Measurements from ENCODE around the gene CLEC18B.
"Not testable (repeated sequence)": the region's sequence is repeated elsewhere in the genome, so short reads cannot be mapped to it uniquely, and the experiment has no call there.

Gene CLEC18B

DNA sequence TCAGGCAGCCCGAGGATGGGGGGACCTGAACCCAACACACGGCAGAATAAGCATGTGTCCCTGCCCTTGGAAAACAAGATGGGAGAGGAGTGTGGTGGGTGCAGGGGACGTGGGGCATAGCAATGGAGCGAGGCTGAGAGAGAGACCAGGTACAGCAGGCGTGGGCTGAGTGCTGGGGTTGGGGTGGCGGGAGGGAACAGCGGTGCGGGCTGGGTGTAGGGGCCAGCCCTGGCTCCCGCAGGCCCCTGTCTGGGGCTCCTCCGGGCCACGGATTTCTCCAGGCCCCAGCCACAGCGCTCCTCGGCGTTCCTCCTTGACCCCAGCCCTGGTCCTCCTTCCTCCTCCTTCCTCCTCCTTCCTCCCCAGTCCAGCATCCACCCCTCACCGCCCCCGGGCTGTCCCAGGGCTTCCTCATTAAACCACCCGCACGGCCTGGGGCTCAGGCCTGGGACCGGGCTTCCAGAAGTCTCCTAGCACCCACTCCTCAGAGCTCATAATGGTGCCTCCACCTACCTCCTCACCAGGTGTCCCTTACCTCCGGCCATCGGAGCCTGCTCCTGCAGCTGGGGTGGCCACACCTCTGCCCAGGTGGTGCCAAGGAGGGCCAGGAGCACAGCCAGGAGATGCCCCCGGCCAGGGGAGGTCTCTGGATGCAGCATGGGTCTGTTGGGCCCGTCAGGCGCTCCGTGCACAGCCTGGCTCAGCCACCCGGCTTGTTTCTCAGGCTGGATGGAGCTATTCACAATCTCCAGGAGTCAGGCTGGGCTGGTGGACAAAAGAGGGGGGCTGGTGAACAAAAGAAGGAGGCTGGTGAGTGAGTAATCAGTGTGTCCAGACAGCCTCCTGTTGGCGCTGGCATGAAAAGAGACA, at the start of gene CLEC18B:
CLEC18B (minus strand) TSS at position 867 of the 870 bp plus-strand sequence; CDS start at position 659, 208 bp downstream.
- H3K27ac ChIP-seq: not testable (repeated sequence)

GRCh38 chr16:74469946-74470478, 48.7 kb upstream of the CLEC18B start:
- TF ChIP-seq ZFX (IDR thresholded peaks at IDR 0.05; ENCODE audit: borderline replicate concordance): no peak
- TF ChIP-seq, protein P1, sequence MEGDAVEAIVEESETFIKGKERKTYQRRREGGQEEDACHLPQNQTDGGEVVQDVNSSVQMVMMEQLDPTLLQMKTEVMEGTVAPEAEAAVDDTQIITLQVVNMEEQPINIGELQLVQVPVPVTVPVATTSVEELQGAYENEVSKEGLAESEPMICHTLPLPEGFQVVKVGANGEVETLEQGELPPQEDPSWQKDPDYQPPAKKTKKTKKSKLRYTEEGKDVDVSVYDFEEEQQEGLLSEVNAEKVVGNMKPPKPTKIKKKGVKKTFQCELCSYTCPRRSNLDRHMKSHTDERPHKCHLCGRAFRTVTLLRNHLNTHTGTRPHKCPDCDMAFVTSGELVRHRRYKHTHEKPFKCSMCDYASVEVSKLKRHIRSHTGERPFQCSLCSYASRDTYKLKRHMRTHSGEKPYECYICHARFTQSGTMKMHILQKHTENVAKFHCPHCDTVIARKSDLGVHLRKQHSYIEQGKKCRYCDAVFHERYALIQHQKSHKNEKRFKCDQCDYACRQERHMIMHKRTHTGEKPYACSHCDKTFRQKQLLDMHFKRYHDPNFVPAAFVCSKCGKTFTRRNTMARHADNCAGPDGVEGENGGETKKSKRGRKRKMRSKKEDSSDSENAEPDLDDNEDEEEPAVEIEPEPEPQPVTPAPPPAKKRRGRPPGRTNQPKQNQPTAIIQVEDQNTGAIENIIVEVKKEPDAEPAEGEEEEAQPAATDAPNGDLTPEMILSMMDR (IDR thresholded peaks at IDR 0.05): no peak

DNA sequence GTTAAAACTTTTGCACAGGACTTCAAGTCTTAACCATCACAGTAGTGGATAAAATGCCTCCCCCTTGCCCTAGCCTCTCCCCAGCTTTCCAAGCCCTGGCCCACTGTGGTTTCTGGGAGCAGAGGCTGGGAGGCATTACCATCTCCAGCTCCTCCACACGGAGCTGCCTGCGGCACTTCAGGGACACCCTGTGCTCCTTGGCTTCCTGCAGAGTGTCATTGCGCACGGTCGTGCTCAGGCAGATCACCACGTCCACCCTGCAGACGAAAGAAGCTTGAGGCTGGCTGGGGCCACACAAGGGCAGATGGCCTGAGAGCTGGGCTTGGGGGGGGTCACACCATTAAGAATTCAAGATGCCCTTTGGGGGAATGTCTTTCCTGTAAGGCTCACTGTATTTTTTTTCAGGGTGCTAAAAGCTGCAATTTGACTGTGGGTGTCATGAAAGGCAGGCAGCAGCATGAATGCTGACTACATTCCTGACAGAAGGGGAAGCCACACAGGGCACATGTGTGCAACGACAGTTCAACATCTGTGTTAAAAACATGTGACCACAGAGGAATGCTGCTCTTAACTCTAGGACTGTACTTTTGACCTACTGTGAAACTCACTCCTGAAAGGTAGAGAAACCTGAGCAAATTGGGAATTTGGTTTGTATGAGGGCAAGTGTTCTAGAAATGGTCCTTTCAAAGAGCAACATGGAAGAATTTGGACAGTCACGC, 47.7 kb upstream of the CLEC18B start:
- no peak overlapping the region for H3K27ac ChIP-seq

More at GRCh38 chr16:74469946-74470478, 48.7 kb upstream of the CLEC18B start:
- H3K27ac ChIP-seq: no peak overlapping the region

DNA sequence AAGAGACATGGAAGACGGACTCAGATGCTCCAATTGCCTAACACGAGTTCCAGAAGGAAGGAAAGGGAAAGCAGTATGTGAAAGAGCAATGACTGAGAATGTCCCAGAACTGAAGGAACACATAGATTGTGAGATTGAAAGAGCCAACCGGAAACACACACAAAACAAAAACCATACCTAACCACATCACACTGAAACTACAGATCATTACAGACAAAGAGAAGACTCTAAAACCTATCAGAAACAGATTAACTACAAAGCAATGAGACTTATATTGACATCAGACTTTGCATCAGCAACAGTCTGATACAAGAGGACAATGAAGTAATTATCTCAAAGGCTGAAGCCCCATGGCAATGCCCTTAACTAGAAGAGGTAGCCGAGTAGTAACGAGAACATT, 45.6 kb upstream of the CLEC18B start:
- no peak overlapping the region for H3K27ac ChIP-seq
- TF ChIP-seq, protein P1 (IDR thresholded peaks at IDR 0.05): no peak
- no peak for TF ChIP-seq ZFX (IDR thresholded peaks at IDR 0.05; ENCODE audit: borderline replicate concordance)

More for the DNA sequence above, 47.7 kb upstream of the CLEC18B start:
- TF ChIP-seq ZFX (IDR thresholded peaks at IDR 0.05; ENCODE audit: borderline replicate concordance): no peak
- TF ChIP-seq, protein P1 (IDR thresholded peaks at IDR 0.05): no peak

DNA sequence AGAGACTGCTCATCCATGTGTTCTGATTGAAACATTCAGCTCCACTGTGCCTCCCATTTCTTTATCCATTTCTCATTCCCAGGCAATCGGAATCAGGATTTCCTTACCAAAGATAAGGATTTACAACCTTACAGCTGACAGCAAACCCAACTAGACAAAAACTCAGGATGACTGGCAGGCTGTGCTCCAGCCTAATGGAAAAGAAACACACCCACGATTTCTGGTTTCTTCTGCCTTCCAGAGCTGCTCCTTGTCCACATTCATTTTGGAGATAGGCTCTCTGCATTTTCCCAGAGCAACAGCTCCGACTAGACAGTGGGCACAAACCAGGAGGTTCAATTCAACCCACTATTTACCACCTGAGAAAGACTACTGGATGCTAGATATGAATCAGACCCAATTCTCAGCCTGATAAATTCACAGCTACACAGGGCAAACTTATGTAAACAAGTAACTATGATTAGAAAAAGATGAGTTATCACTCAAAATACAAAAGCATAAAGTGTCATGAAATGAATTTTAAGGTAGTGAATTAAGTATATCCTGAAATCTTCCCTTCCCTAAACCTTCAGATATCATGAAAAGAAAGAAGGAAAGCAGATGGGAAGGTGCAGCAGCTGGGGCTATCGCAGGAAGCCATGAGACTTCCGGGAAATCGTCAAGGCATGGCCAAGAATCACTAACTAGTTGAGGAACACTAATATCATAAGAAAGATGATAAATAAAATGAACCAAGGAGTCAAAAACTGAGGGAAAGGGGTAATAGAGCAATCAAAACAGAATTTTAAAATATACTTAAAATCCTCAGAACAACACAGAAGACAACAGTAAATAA, 44.8 kb upstream of the CLEC18B start:
- H3K27ac ChIP-seq: no peak overlapping the region
- TF ChIP-seq, protein P1 (IDR thresholded peaks at IDR 0.05): no peak

GRCh38 chr16:74465281-74465680, 44.0 kb upstream of the CLEC18B start:
- H3K27ac ChIP-seq: no peak overlapping the region
- no peak for TF ChIP-seq ZFX (IDR thresholded peaks at IDR 0.05; ENCODE audit: borderline replicate concordance)
- TF ChIP-seq, protein P1 (IDR thresholded peaks at IDR 0.05): no peak

DNA sequence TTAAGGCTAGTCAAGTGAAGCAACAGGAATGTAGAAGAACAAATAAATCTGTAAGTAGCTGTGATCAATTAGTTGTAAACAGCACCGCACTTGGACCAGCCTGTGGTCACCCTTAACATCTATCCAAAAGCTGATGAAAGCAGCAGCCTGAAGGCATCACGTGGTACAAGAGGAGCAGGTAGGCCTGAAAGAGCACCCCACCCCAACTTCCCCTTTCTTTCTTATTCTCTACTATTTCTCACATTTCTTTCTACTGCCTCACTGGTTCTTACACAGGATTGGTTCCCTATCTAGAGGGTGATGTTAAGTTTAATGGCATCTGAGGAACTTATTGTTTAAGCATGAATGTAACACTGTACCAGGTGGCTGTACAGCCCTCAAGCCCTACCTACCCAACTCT, 42.6 kb upstream of the CLEC18B start:
- TF ChIP-seq, protein P1 (IDR thresholded peaks at IDR 0.05): no peak
- no peak for TF ChIP-seq ZFX (IDR thresholded peaks at IDR 0.05; ENCODE audit: borderline replicate concordance)
- no peak overlapping the region for H3K27ac ChIP-seq

Measured in 22Rv1 (cell line).